Lung microvascular endothelial cell (primary cell): Measurements from ENCODE around the gene GREM1. TPM values are rescaled to one million over a fixed set of nuclear protein-coding genes. Genes with fewer than 3 reads are reported as not detected.
A peak's percentile ranks its signal among the peaks of the same experiment; 100 is the strongest.

Experiments
- DNase-seq, 2 donors: peaks; one replicate each; pipeline versions ENCODE4 v3.0.0 to v3.0.0-alpha.2; 2010; ENCODE audit warnings: low read depth in 2 of 2
- total RNA-seq: library from RNA; depleted of rRNA; stranded (reverse); fragments of >200 nt; gene quantifications from 2 replicates; pipeline ENCODE4 v1.2.1, GENCODE V29; 2014

The GREM1 gene
- total RNA-seq, 1 donor from 2014 or later = under 0.01 TPM

- DNase-seq = no peak
Observed at GRCh38 chr15:32694222-32694983, 23.4 kb upstream of the GREM1 start.

- no peak for DNase-seq
Observed at GRCh38 chr15:32698773-32699390, 18.9 kb upstream of the GREM1 start.

GRCh38 chr15:32700501-32701150, 17.2 kb upstream of the GREM1 start:
- DNase-seq = no peak

- DNase-seq = no peak
Observed at GRCh38 chr15:32701863-32702262, 15.9 kb upstream of the GREM1 start.

- no peak for DNase-seq
Observed at GRCh38 chr15:32704395-32704981, 13.3 kb upstream of the GREM1 start.

- DNase-seq = no peak
Observed at GRCh38 chr15:32705446-32705845, 12.4 kb upstream of the GREM1 start.

- DNase-seq = no peak
Observed at GRCh38 chr15:32706704-32707103, 11.1 kb upstream of the GREM1 start.

GRCh38 chr15:32707436-32707835, 10.4 kb upstream of the GREM1 start:
- no peak for DNase-seq

GRCh38 chr15:32709295-32710033, 8.3 kb upstream of the GREM1 start:
- DNase-seq = no peak

- DNase-seq = no peak
Observed at GRCh38 chr15:32715276-32715675, 2.5 kb upstream of the GREM1 start.

GRCh38 chr15:32716216-32716914, 1.4 kb upstream of the GREM1 start:
- DNase-seq = no peak

GRCh38 chr15:32716915-32717425, 834 bp upstream of the GREM1 start:
- DNase-seq = peak in 1 of 2 donors; percentile 16

- peak; percentile 40 to 54 for DNase-seq
Observed at GRCh38 chr15:32718227-32718820, 520 bp downstream of the GREM1 start.

- DNase-seq = peak; percentile 7 to 43
Observed at GRCh38 chr15:32718821-32719716, 1.3 kb downstream of the GREM1 start.

- no peak for DNase-seq
Observed at GRCh38 chr15:32721596-32721995, 3.8 kb downstream of the GREM1 start.

GRCh38 chr15:32722136-32722535, 4.3 kb downstream of the GREM1 start:
- no peak for DNase-seq

GRCh38 chr15:32723171-32723948, 5.6 kb downstream of the GREM1 start:
- DNase-seq = no peak

- DNase-seq = no peak
Observed at GRCh38 chr15:32729700-32730395, 12.0 kb downstream of the GREM1 start.
